ENCODE data around the gene CAPN6. TPM values are rescaled to one million over a fixed set of nuclear protein-coding genes. Genes with fewer than 3 reads are reported as not detected.

The CAPN6 gene
- total and polyA plus RNA-seq, 2 donors (not counting 3 experiments of a cell fraction or from before 2014, with no cell fraction given) = not detected

DNA sequence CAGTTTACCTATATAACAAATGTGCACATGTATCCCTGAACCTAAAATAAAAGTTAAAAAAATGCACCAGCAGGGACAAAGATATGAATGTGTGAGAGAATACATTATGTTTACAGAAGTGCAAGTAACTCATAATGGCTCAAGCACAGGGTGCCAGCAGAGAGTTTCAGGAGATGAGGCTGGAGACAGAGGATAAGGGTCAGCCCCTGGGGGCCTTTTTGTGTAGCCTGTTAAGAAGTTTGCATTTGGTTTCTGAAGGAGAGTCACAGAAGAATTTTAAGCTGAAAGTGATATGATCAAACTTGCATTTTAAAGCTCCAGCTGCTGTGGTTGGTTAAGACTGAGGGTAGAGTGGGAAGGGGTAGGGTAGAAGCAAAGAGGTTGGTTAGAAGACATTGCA is 48.6 kb upstream of the CAPN6 start:
- TF ChIP-seq EZH2 (IDR thresholded peaks at IDR 0.05; ENCODE audit: borderline replicate concordance, low read depth, low read length, severe bottlenecking) (no peak), MYC (IDR thresholded peaks at IDR 0.05; ENCODE audit: low read depth, low read length) (no peak), JUN (IDR thresholded peaks at IDR 0.05; ENCODE audit: borderline replicate concordance, insufficient read depth, insufficient read length, low read depth) (no peak), FOS (IDR thresholded peaks at IDR 0.05; ENCODE audit: borderline replicate concordance, insufficient read depth, low read length) (no peak)
- TF ChIP-seq, protein P1, sequence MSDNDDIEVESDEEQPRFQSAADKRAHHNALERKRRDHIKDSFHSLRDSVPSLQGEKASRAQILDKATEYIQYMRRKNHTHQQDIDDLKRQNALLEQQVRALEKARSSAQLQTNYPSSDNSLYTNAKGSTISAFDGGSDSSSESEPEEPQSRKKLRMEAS (IDR thresholded peaks at IDR 0.05; ENCODE audit: insufficient read depth, insufficient read length) = no peak
- TF ChIP-seq, protein P2, sequence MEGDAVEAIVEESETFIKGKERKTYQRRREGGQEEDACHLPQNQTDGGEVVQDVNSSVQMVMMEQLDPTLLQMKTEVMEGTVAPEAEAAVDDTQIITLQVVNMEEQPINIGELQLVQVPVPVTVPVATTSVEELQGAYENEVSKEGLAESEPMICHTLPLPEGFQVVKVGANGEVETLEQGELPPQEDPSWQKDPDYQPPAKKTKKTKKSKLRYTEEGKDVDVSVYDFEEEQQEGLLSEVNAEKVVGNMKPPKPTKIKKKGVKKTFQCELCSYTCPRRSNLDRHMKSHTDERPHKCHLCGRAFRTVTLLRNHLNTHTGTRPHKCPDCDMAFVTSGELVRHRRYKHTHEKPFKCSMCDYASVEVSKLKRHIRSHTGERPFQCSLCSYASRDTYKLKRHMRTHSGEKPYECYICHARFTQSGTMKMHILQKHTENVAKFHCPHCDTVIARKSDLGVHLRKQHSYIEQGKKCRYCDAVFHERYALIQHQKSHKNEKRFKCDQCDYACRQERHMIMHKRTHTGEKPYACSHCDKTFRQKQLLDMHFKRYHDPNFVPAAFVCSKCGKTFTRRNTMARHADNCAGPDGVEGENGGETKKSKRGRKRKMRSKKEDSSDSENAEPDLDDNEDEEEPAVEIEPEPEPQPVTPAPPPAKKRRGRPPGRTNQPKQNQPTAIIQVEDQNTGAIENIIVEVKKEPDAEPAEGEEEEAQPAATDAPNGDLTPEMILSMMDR (IDR thresholded peaks at IDR 0.05; ENCODE audit: extremely low read depth in 1 of 2, insufficient read depth in 1 of 2, low read depth in 1 of 2, low read length in 2 of 2) = no peak
- no peak overlapping the region for H3K9ac ChIP-seq (replicated peaks; ENCODE audit: extremely low read depth, insufficient read depth, low read length)
- no peaks in the 10 kb centered on the region for H3K4me1 ChIP-seq (ENCODE audit: control insufficient read depth, extremely low read depth, insufficient read depth, low read length)
- dilution Hi-C loops (cut with MboI; ENCODE audit: extremely low pct_ligation_motif_present, low sequenced_read_pairs) = no loop called here
- DNase-seq (ENCODE audit: low read depth, low spot score) (no peak), FAIRE-seq (no peak)
- H3K9me1 ChIP-seq (replicated peaks; ENCODE audit: control insufficient read depth, extremely low read depth, insufficient read depth, low read length) = no peaks in the 10 kb centered on the region
- ChIA-PET POLR2A (no interaction called here), CTCF (no interaction called here)
- BruUV-seq (replicated peaks) = no TSS peak
- no peaks in the 10 kb centered on the region for H4K20me1 ChIP-seq (replicated peaks; ENCODE audit: control insufficient read depth, extremely low read depth, insufficient read depth, low read length)
- no peak overlapping the region for H3K27ac ChIP-seq (ENCODE audit: insufficient read depth, low read depth, low read length)
- H2AFZ ChIP-seq (ENCODE audit: low read depth, low read length) = no peak overlapping the region
- H3K36me3 ChIP-seq (ENCODE audit: control insufficient read depth in 2 of 2, extremely low read depth in 1 of 2, insufficient read depth in 2 of 2, low read length in 2 of 2) = no peaks in the 10 kb centered on the region
- H3K27me3 ChIP-seq (ENCODE audit: control insufficient read depth in 2 of 2, insufficient read depth in 2 of 2, low read length in 2 of 2) = no peaks in the 10 kb centered on the region
- no peak overlapping the region for H3K4me3 ChIP-seq (replicated peaks in 1 of 3; ENCODE audit: insufficient read depth in 1 of 3, low read depth in 1 of 3, low read length in 3 of 3)
- H3K9me3 ChIP-seq (replicated peaks; ENCODE audit: control insufficient read depth, insufficient read depth, low read length) = no peaks in the 10 kb centered on the region
- intact Hi-C loops (cut with micrococcal nuclease) = no loop called here
- no peak overlapping the region for H3K4me2 ChIP-seq (ENCODE audit: insufficient read depth, low read length)
- H3K79me2 ChIP-seq (ENCODE audit: control insufficient read depth, insufficient read depth, low read length) = no peaks in the 10 kb centered on the region

DNA sequence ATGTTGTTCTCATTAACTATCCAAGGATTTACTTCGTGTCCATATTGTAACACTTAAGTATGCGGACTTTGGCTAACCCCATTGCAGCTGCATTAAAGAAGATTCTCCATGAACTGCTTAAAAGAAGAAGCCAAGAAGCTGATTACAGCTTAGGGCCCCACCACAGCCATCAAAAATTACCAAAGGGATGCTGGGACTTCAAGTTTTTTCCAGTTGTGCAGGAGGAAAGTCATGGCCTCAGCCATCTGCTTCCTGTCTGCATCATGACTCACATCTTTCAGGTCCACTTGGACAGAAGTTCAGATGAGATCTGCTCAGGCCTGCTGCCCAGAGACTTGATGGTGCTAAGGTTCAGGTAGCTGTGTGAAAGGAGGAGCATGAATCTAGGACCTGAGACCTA is 38.8 kb upstream of the CAPN6 start:
- ChIA-PET POLR2A (no interaction called here), CTCF (no interaction called here)
- Histone ChIP-seq H3K9ac (replicated peaks; ENCODE audit: extremely low read depth, insufficient read depth, low read length) (no peak overlapping the region), H3K27ac (ENCODE audit: insufficient read depth, low read depth, low read length) (no peak overlapping the region), H3K9me1 (replicated peaks; ENCODE audit: control insufficient read depth, extremely low read depth, insufficient read depth, low read length) (no peaks in the 10 kb centered on the region), H4K20me1 (replicated peaks; ENCODE audit: control insufficient read depth, extremely low read depth, insufficient read depth, low read length) (no peaks in the 10 kb centered on the region), H2AFZ (ENCODE audit: low read depth, low read length) (no peak overlapping the region), H3K36me3 (ENCODE audit: control insufficient read depth in 2 of 2, extremely low read depth in 1 of 2, insufficient read depth in 2 of 2, low read length in 2 of 2) (no peaks in the 10 kb centered on the region), H3K27me3 (ENCODE audit: control insufficient read depth in 2 of 2, insufficient read depth in 2 of 2, low read length in 2 of 2) (no peaks in the 10 kb centered on the region), H3K79me2 (ENCODE audit: control insufficient read depth, insufficient read depth, low read length) (no peaks in the 10 kb centered on the region), H3K4me1 (ENCODE audit: control insufficient read depth, extremely low read depth, insufficient read depth, low read length) (no peaks in the 10 kb centered on the region), H3K9me3 (replicated peaks; ENCODE audit: control insufficient read depth, insufficient read depth, low read length) (no peaks in the 10 kb centered on the region), H3K4me2 (ENCODE audit: insufficient read depth, low read length) (no peak overlapping the region), H3K4me3 (replicated peaks in 1 of 3; ENCODE audit: insufficient read depth in 1 of 3, low read depth in 1 of 3, low read length in 3 of 3) (no peak overlapping the region)
- intact Hi-C loops (cut with micrococcal nuclease) = no loop called here
- dilution Hi-C loops (cut with MboI; ENCODE audit: extremely low pct_ligation_motif_present, low sequenced_read_pairs) = no loop called here
- no peak for DNase-seq (ENCODE audit: low read depth, low spot score)
- BruUV-seq (replicated peaks) = no TSS peak
- no peak for FAIRE-seq
- no peak for TF ChIP-seq EZH2 (IDR thresholded peaks at IDR 0.05; ENCODE audit: borderline replicate concordance, low read depth, low read length, severe bottlenecking)
- TF ChIP-seq FOS (IDR thresholded peaks at IDR 0.05; ENCODE audit: borderline replicate concordance, insufficient read depth, low read length) = no peak
- TF ChIP-seq GATA2 (IDR thresholded peaks at IDR 0.05; ENCODE audit: insufficient read depth, insufficient read length, low read depth, low read length) = no peak
- TF ChIP-seq POLR2AphosphoS5 (IDR thresholded peaks at IDR 0.05; ENCODE audit: insufficient read depth, low read depth, low read length) = no peak
- TF ChIP-seq, protein P2 (IDR thresholded peaks at IDR 0.05; ENCODE audit: extremely low read depth in 1 of 2, insufficient read depth in 1 of 2, low read depth in 1 of 2, low read length in 2 of 2) = no peak
- no peak for TF ChIP-seq MYC (IDR thresholded peaks at IDR 0.05; ENCODE audit: low read depth, low read length)
- no peak for TF ChIP-seq POLR2A (IDR thresholded peaks at IDR 0.05; ENCODE audit: low read depth, low read length)
- TF ChIP-seq, protein P1 (IDR thresholded peaks at IDR 0.05; ENCODE audit: insufficient read depth, insufficient read length) = no peak

All from endothelial cell of umbilical vein (primary cell).